Bone marrow (tissue), 2 donors: ENCODE results near the gene THEM4.

Source experiments
- DNase-seq, 2 donors: peaks; one replicate each; lab custom pipeline; 2025; lab: John Stamatoyannopoulos, UW

Gene THEM4

GRCh38 chr1:151909167-151910149 lies at the start of gene THEM4:
TSS of gene THEM4 (minus strand) at chr1:151909511. CDS start at chr1:151909458, 53 bp downstream.
- peak; percentile 65 to 86 for DNase-seq

- no peak for DNase-seq
These were observed 49.6 kb upstream of the THEM4 start for GRCh38 chr1:151958959-151959358.

- DNase-seq = no peak
These were observed 47.7 kb upstream of the THEM4 start for GRCh38 chr1:151956957-151957497.

GRCh38 chr1:151953409-151954094 lies 44.2 kb upstream of the THEM4 start:
- DNase-seq = no peak

- no peak for DNase-seq
These were observed 43.5 kb upstream of the THEM4 start for GRCh38 chr1:151952811-151953210.

- DNase-seq = no peak
These were observed 40.3 kb upstream of the THEM4 start for GRCh38 chr1:151949371-151950193.

GRCh38 chr1:151948506-151948905 lies 39.2 kb upstream of the THEM4 start:
- DNase-seq = no peak

GRCh38 chr1:151947140-151947539 lies 37.8 kb upstream of the THEM4 start:
- no peak for DNase-seq

GRCh38 chr1:151945725-151946722 lies 36.7 kb upstream of the THEM4 start:
- peak; percentile 56 to 57 for DNase-seq

GRCh38 chr1:151944857-151945575 lies 35.7 kb upstream of the THEM4 start:
- DNase-seq = peak in 1 of 2 donors; percentile 18

GRCh38 chr1:151944126-151944856 lies 35.0 kb upstream of the THEM4 start:
- no peak for DNase-seq

GRCh38 chr1:151943591-151943990 lies 34.3 kb upstream of the THEM4 start:
- no peak for DNase-seq

GRCh38 chr1:151942882-151943281 lies 33.6 kb upstream of the THEM4 start:
- DNase-seq = no peak

- DNase-seq = no peak
These were observed 31.2 kb upstream of the THEM4 start for GRCh38 chr1:151940541-151940940.

GRCh38 chr1:151939779-151940178 lies 30.5 kb upstream of the THEM4 start:
- DNase-seq = no peak

GRCh38 chr1:151939141-151939540 lies 29.8 kb upstream of the THEM4 start:
- no peak for DNase-seq

GRCh38 chr1:151936653-151937052 lies 27.3 kb upstream of the THEM4 start:
- DNase-seq = no peak

GRCh38 chr1:151935894-151936602 lies 26.7 kb upstream of the THEM4 start:
- DNase-seq = no peak

- DNase-seq = no peak
These were observed 25.8 kb upstream of the THEM4 start for GRCh38 chr1:151935154-151935553.
